OCI-LY3 (cell line): ENCODE measurements around the gene SRPK2.

Experiments used
- EZH2phosphoT487 ChIP-seq: fragments of 200-600 bp; shearing (Covaris generic); IDR thresholded peaks from 2 replicates; pipeline ENCODE4 v1.6.1; 2018; ENCODE audit warnings: antibody characterized with exemption, mixed run types, low read depth
- TF ChIP-seq, protein P1 (sequence below): fragments of 200-600, 300-600 bp; sonication (generic); IDR thresholded peaks from 2 replicates; pipeline ENCODE4 v1.5.1; 2014; ENCODE audit warnings: antibody characterized with exemption, low read length, low read depth

GRCh38 chr7:105389889-105390288 is 1.2 kb upstream of the SRPK2 start:
- TF ChIP-seq, protein P1, sequence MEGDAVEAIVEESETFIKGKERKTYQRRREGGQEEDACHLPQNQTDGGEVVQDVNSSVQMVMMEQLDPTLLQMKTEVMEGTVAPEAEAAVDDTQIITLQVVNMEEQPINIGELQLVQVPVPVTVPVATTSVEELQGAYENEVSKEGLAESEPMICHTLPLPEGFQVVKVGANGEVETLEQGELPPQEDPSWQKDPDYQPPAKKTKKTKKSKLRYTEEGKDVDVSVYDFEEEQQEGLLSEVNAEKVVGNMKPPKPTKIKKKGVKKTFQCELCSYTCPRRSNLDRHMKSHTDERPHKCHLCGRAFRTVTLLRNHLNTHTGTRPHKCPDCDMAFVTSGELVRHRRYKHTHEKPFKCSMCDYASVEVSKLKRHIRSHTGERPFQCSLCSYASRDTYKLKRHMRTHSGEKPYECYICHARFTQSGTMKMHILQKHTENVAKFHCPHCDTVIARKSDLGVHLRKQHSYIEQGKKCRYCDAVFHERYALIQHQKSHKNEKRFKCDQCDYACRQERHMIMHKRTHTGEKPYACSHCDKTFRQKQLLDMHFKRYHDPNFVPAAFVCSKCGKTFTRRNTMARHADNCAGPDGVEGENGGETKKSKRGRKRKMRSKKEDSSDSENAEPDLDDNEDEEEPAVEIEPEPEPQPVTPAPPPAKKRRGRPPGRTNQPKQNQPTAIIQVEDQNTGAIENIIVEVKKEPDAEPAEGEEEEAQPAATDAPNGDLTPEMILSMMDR: no peak
- no peak for TF ChIP-seq EZH2phosphoT487
